GM21360 (cell line): ENCODE results near the gene ILKAP.
"Not testable (repeated sequence)": the region's sequence is repeated elsewhere in the genome, so short reads cannot be mapped to it uniquely, and the experiment has no call there.

ENCODE experiments used
- ATAC-seq: cut with Tn5 transposase; IDR thresholded peaks from one replicate; pipeline ENCODE4 v1.9.1; 2021; ENCODE audit warnings: mild to moderate bottlenecking, moderate library complexity; ENCODE audit not compliant: unreplicated experiment

The ILKAP gene

DNA sequence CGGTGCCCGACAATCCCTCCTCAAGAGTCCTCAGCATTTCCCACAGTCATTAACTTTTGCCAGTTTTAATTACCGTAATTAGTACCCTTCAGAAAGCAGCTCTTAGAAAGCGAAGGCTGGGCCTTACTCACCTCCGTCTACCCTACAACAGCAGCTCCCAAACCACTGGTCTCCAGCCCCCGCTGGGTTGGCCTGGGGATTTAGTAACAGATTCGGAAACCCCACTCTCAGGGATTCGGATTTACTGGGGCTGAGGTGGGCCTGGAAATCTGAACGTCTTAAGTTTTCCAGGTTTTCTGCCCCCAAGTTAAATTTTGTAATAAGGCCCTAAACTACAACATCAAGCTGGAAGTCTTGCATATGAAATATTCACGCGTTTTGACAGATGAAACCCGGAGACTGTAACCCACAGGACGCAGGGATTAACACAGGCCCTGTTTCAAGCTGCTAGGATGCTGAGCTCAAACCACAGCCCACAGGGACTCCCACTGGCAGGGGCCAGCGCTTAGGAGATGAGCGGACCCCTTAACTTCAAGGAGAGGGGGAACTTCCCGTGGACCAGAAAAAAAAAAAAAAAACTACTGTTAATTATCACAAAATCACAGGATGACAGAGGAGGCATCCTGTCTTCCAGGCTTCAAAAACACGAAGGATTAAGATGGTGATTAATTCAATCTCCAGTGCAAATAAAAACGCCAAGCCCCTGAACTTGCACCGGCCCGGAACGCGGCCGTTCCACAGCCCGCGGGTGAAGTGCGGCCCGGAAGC, 985 bp downstream of the ILKAP start:
- no peak for ATAC-seq

- no peak for ATAC-seq
These were observed 13.1 kb downstream of the ILKAP start for GRCh38 chr2:238190445-238190844.

DNA sequence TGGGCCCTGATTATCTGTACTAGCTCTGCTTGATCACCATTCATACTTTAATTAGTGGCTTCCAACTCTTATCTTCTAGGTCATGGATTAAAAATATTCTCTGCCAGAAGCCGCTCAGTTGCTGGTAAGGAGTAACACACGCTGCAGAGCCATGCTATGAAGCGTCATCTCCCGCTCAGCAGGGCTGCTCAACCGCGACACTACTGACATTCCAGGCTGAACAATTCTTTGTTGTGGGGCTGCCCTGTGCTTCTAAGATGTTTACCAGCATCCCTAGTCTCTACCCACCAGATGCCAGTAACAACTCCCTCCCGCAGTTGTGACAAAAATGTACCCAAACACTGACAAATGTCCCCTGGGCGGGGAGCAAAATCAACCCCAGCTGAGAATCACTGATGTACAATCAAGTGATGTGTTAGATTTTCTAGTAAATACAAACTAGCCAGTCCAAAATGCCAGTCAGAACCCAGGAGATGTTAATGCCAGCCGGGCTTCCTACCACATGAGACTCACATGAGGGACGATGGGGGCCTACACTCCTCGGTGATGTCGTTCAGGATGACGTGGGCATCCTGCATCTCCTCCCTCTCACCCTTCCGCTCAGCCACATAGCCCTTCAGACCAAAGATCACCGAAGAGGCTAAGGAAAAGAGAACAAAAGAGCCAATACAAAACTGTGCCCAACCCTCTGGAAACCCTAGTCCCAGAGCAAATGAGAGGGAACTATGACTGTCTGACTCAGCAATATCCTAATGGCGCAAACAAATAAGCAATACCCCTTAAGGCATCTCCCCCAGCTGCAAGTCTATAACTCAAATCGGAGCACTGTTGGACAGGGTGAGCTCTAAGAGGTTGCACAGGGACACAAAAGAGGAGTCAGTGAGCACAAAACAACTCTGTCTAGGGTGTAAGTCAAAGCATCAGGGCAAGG, 15.6 kb downstream of the ILKAP start:
- no peak for ATAC-seq

DNA sequence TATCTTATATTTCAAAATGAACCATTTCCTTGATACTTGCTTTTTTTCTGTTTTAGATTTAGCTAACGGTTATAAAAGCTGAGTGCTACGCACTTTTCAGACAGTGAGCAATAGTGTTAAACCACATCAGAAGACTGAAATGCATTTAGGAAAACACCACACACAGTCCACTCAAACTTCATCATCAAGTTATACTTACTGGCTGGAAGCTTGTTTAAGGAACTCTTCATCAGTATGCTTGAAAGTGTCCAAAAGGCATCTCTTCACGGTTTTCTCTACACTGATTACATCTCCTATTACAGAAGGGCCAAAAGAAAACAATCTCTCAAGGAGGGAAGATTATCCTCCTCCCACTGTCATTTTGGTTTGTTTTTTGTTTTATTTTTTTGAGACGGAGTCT, 19.7 kb downstream of the ILKAP start:
- ATAC-seq: no peak

- no peak for ATAC-seq
These were observed 21.1 kb downstream of the ILKAP start for GRCh38 chr2:238182362-238182761.

DNA sequence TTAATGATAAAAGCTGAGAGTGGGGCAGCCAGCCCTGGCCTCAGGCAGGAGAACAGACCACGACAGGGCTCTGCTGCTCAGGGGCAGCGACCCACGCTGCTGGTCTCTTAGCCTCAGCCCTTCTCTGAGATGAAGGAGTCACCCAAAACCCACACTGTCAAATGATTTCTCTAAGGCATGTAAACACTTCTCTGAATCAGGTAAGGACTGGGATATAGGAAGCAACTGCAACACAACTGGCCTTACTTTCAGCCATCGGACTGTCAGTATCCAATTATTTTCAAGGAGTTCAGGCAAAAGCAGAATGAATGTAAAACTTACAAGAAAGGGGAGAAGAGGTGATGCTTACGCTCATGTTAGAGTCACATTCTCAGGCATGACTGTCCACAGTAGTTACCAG, 22.9 kb downstream of the ILKAP start:
- no peak for ATAC-seq

DNA sequence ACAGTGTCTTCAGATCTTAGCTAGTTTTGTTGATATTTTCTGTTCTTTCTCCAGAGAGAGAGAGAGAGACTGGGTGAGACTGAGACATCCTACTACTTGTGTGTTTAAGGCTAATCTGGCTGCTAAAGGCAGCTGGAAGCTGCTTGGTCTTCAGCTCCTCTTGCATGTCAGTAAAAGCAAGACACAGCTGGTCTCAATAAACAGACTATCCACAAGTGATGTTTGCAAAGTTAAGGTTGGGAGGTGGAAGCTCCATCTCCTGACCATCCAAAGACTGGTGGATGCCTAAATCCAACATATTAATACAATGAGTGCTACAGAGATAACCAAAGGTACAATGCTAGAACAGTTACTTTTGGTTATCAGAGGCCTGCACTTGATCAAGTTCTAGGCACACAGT, 26.9 kb downstream of the ILKAP start:
- ATAC-seq: no peak

GRCh38 chr2:238174701-238175100, 28.8 kb downstream of the ILKAP start:
- no peak for ATAC-seq

- ATAC-seq: no peak
These were observed 29.2 kb downstream of the ILKAP start for GRCh38 chr2:238174291-238174690.

DNA sequence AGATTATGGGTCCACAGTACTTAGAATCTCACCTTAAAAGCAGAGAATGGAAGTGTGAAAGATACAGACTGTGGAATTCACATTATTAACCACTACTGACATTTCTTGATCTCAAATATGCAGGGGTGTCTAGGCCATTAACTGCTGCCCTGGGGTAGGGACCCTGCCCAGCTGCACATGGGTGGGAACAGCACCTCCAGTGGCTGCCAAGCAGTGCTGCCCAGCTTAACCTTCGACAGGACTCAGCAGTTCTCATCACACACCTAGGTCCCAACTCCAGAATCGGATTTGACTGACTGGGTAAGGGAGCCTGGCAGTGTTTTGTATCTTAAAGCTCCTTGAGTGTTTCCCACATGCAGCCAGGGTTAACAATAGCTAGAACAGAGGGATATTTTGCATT, 29.8 kb downstream of the ILKAP start:
- ATAC-seq: no peak

GRCh38 chr2:238172439-238172838, 31.1 kb downstream of the ILKAP start:
- ATAC-seq: no peak

DNA sequence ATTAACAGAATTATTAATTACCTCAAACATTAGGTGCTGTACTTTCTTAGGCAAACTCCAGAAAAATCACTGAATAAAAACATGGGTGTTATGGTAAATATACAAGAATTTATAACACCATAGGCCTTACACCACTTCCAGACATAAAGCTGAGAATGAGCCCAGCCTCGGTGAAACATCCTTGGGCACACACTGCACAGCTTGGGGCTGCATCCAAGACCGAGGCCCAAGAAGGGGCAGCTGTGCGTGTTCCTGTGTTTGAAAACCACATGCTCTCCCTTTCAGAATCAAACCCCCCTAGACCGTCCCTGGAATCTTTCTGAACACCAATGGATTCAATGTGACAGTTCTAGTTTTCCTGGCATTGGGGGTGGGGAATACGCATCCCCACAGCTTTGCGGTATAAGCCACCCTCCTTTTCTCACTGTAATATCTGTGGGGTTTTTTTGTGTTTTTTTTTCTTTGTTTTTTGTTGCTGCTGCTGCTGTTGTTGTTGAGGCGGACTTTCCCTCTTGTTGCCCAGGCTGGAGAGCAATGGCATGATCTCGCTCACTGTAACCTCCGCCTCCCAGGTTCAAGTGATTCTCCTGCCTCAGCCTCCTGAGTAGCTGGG, 31.8 kb downstream of the ILKAP start:
- ATAC-seq: no peak

DNA sequence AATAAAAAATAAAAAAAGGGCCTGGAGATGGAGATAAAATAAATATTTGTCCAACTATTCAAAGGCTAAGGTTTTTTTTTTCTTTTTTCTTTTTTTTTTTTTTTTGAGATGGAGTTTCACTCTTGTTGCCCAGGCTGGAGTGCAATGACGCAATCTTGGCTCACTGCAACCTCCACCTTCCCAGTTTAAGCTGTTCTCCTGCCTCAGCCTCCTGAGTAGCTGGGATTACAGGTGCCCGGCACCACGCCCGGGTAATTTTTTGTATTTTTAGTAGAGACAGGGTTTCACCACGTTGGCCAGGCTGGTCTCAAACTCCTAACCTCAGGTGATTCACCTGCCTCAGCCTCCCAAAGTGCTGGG, 32.4 kb downstream of the ILKAP start:
- not testable (repeated sequence) for ATAC-seq

DNA sequence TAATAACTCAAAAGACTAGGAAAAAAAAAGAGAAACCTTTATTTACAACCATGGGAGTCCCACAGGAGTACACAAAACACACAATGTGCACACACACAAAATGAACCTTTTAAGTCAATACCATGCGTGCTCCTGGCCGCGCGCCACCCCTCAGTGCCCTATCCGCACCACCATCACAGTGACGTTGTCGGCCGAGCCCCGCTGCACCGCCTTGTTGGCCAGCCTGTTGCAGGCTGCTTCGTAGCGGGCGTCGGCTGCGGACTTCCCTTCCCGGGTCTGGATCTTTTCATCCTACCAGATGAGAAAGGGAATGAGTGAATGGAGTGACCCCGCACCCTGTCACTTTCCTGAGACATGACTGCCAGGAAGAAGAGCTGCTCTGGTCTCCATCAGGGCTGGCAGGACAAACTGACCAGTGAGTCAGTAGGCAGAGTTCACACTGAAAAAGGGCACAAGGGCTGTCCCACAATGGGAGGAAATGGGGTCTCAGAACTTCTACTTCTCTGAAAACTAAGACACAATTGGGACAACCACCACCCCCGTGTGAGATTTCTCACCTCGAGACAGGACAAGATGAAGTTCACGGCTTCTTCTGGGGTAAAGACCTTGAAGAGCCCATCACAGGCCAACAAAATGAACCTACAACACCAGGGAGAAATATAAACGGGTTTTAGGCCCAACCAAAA, 33.0 kb downstream of the ILKAP start:
- no peak for ATAC-seq

- ATAC-seq: no peak
These were observed 33.7 kb downstream of the ILKAP start for GRCh38 chr2:238169708-238170251.

DNA sequence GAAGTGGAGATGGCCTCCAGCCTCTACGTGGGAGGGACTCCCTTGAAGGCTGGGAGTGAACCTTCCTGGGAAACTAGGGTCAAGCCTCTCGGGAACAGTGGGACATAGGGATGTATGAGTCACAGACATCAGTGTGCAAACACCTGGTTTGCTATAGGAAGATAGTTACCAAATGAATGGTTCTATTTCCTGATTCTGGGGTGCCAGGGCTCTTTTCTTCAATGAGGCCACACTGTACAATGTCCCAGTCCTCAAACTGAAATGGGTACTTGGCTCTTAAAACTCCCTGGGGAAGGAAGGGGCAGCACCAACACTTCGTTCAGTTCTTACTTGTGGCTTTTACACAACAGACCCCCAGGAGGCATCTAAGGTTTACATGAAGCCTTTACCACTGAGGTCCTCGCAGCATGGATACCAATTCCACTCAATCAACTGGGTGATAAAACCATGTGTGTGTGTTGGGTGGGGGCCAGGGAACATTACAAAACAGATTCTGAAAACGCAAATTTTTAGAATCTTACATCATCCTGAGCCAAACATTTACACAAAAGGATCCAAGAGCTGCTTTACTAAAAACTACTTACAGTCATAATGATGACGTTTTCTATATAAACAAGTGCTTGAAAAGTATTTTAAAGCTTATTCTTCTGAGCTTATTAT, 34.3 kb downstream of the ILKAP start:
- ATAC-seq: no peak

- ATAC-seq: no peak
These were observed 35.1 kb downstream of the ILKAP start for GRCh38 chr2:238168196-238169047.

DNA sequence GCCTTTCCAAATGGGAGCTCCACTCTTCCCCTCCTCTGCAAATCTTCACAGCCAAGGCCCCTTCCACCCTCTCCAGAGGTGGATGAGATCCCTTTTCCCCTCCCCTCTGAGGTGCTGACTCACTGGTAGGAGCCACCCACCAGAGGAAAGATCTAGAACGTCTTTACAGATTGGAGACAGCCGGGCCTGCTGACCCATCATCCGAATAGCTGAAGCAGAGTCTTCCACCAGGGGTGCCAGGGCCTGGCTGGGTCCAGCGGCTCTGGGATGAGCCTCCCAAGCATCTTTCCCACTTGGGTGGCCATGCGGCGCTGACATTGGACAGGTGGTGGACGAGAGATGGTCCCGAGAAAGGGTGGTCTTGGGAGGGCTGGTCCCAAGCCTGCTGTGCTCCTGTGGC, 35.7 kb downstream of the ILKAP start:
- no peak for ATAC-seq

DNA sequence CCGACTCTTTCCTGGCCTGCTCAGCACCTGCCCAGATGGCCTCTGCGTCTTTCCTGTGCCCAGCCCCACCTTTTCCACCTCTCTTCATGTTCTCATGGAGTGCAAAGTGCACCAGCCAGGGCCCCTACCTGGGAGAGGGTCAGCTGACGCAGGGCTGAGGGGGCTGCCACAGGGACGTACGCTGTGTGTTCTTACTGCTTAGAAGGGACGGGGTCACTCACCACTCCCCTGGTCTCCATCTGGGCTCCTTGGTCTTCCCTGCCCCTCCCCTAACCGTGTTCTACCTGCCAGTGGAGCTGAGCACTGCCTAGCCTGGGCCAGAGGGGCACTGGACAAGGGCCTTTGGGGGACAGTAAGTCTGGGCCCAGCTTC, 36.2 kb downstream of the ILKAP start:
- no peak for ATAC-seq
